GM12865 (cell line): ENCODE data around the gene PNRC1.

Experiments
- DNase-seq: peaks from one replicate; pipeline ENCODE4 v3.0.0; 2010; ENCODE audit warnings: low read depth
- H3K4me3 ChIP-seq: 2 replicates; pipeline ENCODE4 v1.5.1; 2011; ENCODE audit warnings: mild to moderate bottlenecking, low read depth, low read length, control low read depth
- CTCF ChIP-seq: IDR thresholded peaks from 2 replicates; pipeline ENCODE4 v1.5.1; 2011; ENCODE audit warnings: low read length, control low read depth, low read depth, inconsistent platforms; ENCODE audit not compliant: insufficient read depth; ENCODE audit errors: missing control alignments

Gene PNRC1

GRCh38 chr6:89098461-89098860 lies 17.9 kb downstream of the PNRC1 start:
- H3K4me3 ChIP-seq: no peak overlapping the region
- peak; percentile 49 for DNase-seq
- no peak for TF ChIP-seq CTCF

GRCh38 chr6:89100114-89100513 lies 19.6 kb downstream of the PNRC1 start:
- H3K4me3 ChIP-seq: no peak overlapping the region
- no peak for DNase-seq
- no peak for TF ChIP-seq CTCF

GRCh38 chr6:89110284-89110683 lies 29.7 kb downstream of the PNRC1 start:
- H3K4me3 ChIP-seq: no peak overlapping the region
- no peak for DNase-seq
- no peak for TF ChIP-seq CTCF

- TF ChIP-seq CTCF: no peak
- no peak for DNase-seq
- no peak overlapping the region for H3K4me3 ChIP-seq
Observed at GRCh38 chr6:89111933-89112332, 31.4 kb downstream of the PNRC1 start.

GRCh38 chr6:89116702-89117101 lies 36.2 kb downstream of the PNRC1 start:
- no peak for DNase-seq
- no peak overlapping the region for H3K4me3 ChIP-seq
- no peak for TF ChIP-seq CTCF

GRCh38 chr6:89117211-89118108 lies 36.9 kb downstream of the PNRC1 start, which contains the start of gene SRSF12:
Gene SRSF12, minus strand, starts transcription at chr6:89118071. Its CDS starts 184 bp downstream, at chr6:89117887.
- H3K4me3 ChIP-seq: peak within 1 kb of the TSS; percentile 48
- no peak for TF ChIP-seq CTCF
- DNase-seq: peak; percentile 63
